B cell (primary cell): ENCODE data around the gene ANKRD33B. TPM values are rescaled to one million over a fixed set of nuclear protein-coding genes. Genes with fewer than 3 reads are reported as not detected.

Source experiments
- ATAC-seq: fragments of 200-7000 bp; cut with Tn5 transposase; one replicate; pipeline ENCODE4 v1.10.0; 2021; ENCODE audit warnings: low read depth, mild to moderate bottlenecking, moderate number of reproducible peaks, moderate library complexity
- CTCF ChIA-PET: fragments of 350-600 bp; sonication (Branson Sonifier 250); formaldehyde crosslinking; loops from one replicate; lab custom pipeline; 2021; ENCODE audit warnings: antibody characterized with exemption, inconsistent platforms; lab: Charles Lee
- POLR2A ChIA-PET: fragments of 350-600 bp; sonication (Branson Sonifier 250); formaldehyde crosslinking; loops from one replicate; lab custom pipeline; 2021; ENCODE audit warnings: antibody characterized with exemption; lab: Charles Lee
- DNase-seq: peaks from one replicate; pipeline ENCODE4 v3.0.0; 2013
- H2AFZ ChIP-seq: 2 replicates; pipeline ENCODE4 v1.6.1; 2012; ENCODE audit warnings: mild to moderate bottlenecking, low read depth, low read length; ENCODE audit not compliant: insufficient read depth, poor library complexity, severe bottlenecking
- H3K27ac ChIP-seq, 2 donors: 1 replicate in 1 of 2; 2 replicates in 1 of 2; pipeline ENCODE4 v1.5.1; 2012 to 2013; ENCODE audit warnings: low read length in 2 of 2, mild to moderate bottlenecking in 2 of 2, moderate library complexity in 1 of 2
- H3K27me3 ChIP-seq, 4 experiments: fragments of 200-600 bp in 1 of 4; sonication (generic) in 1 of 4; replicated peaks in 1 of 4; 1 replicate in 2 of 4; 2 replicates in 2 of 4; pipeline versions ENCODE4 v1.6.1 to v1.7.0; 2013 to 2016; ENCODE audit warnings: low read length in 3 of 4, mild to moderate bottlenecking in 2 of 4, mixed read lengths in 1 of 4, moderate library complexity in 1 of 4; ENCODE audit not compliant: insufficient read depth in 4 of 4, control insufficient read depth in 3 of 4; ENCODE audit errors: control extremely low read depth in 1 of 4
- H3K36me3 ChIP-seq, 2 experiments: replicated peaks in 1 of 2; 1 replicate in 1 of 2; 2 replicates in 1 of 2; pipeline versions ENCODE4 v1.6.1 to v1.7.1; 2013; ENCODE audit warnings: low read length in 1 of 2; ENCODE audit not compliant: insufficient read depth in 2 of 2, control insufficient read depth in 1 of 2; ENCODE audit errors: control extremely low read depth in 1 of 2, extremely low read depth in 1 of 2
- H3K4me1 ChIP-seq, 2 donors: fragments of 200-600 bp in 1 of 2; sonication (generic) in 1 of 2; 1 replicate in 1 of 2; 2 replicates in 1 of 2; pipeline versions ENCODE4 v1.5.1 to v1.6.1; 2013 to 2017; ENCODE audit warnings: low read length in 2 of 2; ENCODE audit not compliant: control insufficient read depth in 2 of 2, insufficient read depth in 2 of 2
- H3K4me2 ChIP-seq: replicated peaks from 2 replicates; pipeline ENCODE3; 2012; ENCODE audit warnings: mild to moderate bottlenecking, low read depth, low read length; ENCODE audit not compliant: poor library complexity, severe bottlenecking
- H3K4me3 ChIP-seq, 5 experiments: fragments of 200-600 bp in 1 of 5; sonication (generic) in 1 of 5; 1 replicate in 3 of 5; 2 replicates in 2 of 5; pipeline versions ENCODE4 v1.5.1 to v1.7.0; 2011 to 2016; ENCODE audit warnings: low read length in 4 of 5, mild to moderate bottlenecking in 4 of 5, low read depth in 2 of 5, control low read depth in 1 of 5, moderate library complexity in 1 of 5; ENCODE audit not compliant: insufficient read depth in 1 of 5; ENCODE audit errors: control extremely low read depth in 1 of 5, extremely low read depth in 1 of 5
- H3K79me2 ChIP-seq: fragments of 200-600 bp; sonication (generic); one replicate; pipeline ENCODE4 v1.6.0; 2016; ENCODE audit warnings: low read length; ENCODE audit not compliant: control insufficient read depth, insufficient read depth
- H3K9ac ChIP-seq: fragments of 200-600 bp; sonication (generic); 2 replicates; pipeline ENCODE4 v1.6.1; 2017; ENCODE audit warnings: mild to moderate bottlenecking, low read length, moderate library complexity
- H3K9me3 ChIP-seq, 3 donors: one replicate each; pipeline versions ENCODE4 v1.6.1 to v1.7.1; 2013; ENCODE audit warnings: low read length in 2 of 3; ENCODE audit not compliant: control insufficient read depth in 2 of 3, insufficient read depth in 1 of 3; ENCODE audit errors: control extremely low read depth in 1 of 3
- H4K20me1 ChIP-seq: 2 replicates; pipeline ENCODE4 v1.6.0; 2012; ENCODE audit warnings: mild to moderate bottlenecking, low read length; ENCODE audit not compliant: insufficient read depth, control insufficient read depth, poor library complexity, severe bottlenecking
- H3K27ac Mint-ChIP-seq: one replicate; pipeline ENCODE4 v1.8.0; 2021; ENCODE audit warnings: mixed read lengths
- H3K27me3 Mint-ChIP-seq: one replicate; pipeline ENCODE4 v1.8.0; 2021; ENCODE audit warnings: mixed read lengths
- H3K4me1 Mint-ChIP-seq: one replicate; pipeline ENCODE4 v1.8.0; 2021; ENCODE audit warnings: mixed read lengths
- H3K4me3 Mint-ChIP-seq: one replicate; pipeline ENCODE4 v1.8.0; 2021; ENCODE audit warnings: mixed read lengths
- H3K9me3 Mint-ChIP-seq: one replicate; pipeline ENCODE4 v1.8.0; 2022; ENCODE audit warnings: mixed read lengths; ENCODE audit not compliant: insufficient read depth
- EZH2 ChIP-seq: IDR thresholded peaks from 2 replicates; pipeline ENCODE4 v1.6.1; 2012; ENCODE audit warnings: borderline replicate concordance, low read depth, mild to moderate bottlenecking, moderate library complexity, low read length; ENCODE audit not compliant: insufficient read depth, poor library complexity, severe bottlenecking
- WGBS: methylation state at CpG from one replicate; pipeline ENCODE4 v1.1.5; 2013; ENCODE audit warnings: missing lambda C conversion rate; ENCODE audit not compliant: insufficient coverage; 5-methylcytosine and 5-hydroxymethylcytosine counted together
- intact Hi-C: fragments of 100-400 bp; cut with micrococcal nuclease; formaldehyde crosslinking; loops from one replicate; pipeline ENCODE4 v1.10.0; 2022
- polyA plus RNA-seq: library from polyadenylated mRNA; depleted of rRNA; stranded (reverse); fragments of >200 nt; gene quantifications from 2 replicates; pipeline ENCODE4 v1.2.3, GENCODE V29; 2012
- total RNA-seq, 2 donors: library from RNA; stranded (reverse); fragments of 120-200 nt in 1 of 2; gene quantifications; 1 replicate in 1 of 2; 2 replicates in 1 of 2; pipeline versions ENCODE4 v1.2.3 to v1.2.4, GENCODE V29; 2013 to 2022
- TF ChIP-seq, protein P1 (sequence below): fragments of 200-600 bp; IDR thresholded peaks from one replicate; pipeline ENCODE4 v1.8.0; 2022; ENCODE audit warnings: antibody characterized with exemption, mild to moderate bottlenecking

ANKRD33B gene
- total and polyA plus RNA-seq, 2 donors (not counting 1 experiment from before 2014, with no cell fraction given) = 2.9 to 23.4 TPM

DNA sequence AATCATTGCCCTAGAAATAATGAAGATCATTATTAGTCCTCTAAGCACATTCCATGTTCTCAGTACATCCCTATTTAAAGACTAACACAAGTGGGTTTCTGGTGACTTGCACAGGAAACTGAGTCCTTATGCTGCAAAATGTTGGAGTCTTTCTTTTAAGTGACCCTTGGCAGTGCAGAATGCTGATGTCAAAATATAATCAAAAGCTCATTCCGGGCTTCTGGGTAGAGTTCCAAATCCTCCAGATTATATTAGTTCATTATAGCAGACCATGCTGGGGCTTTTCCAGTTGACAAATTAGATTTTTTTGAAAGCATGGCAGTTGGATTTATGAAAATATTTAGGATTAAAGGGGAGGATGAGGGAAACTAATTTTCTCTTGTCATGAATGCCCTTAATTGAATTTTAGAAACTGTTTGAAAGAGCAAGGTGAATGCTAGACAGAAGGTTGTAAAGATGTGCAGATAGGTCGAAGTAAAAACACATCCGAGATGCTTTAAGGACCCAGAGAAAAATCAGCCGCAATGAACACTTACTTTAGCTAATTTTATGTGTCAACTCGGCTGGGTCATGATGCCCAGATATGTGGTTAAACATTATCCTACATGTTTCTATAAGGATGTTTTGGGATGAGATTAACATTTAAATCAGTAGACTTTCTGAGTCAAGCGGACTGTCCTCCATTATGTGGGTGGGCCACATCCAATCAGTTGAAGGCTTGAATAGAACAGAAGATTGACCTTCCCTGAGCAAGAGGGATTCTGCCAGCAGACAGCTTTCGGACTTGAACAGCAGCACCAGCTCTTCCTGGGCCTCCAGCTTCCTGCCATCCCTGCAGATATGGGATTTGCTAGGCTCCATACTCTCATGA lies 108.5 kb downstream of the ANKRD33B start:
- no peak overlapping the region for H3K4me3 ChIP-seq
- H4K20me1 ChIP-seq = no peaks in the 10 kb centered on the region
- peaks cover 0 to 2% of the 10 kb centered on the region in 2 experiments for H3K36me3 ChIP-seq
- H3K79me2 ChIP-seq = no peaks in the 10 kb centered on the region
- POLR2A ChIA-PET = no interaction called here
- no peaks in the 10 kb centered on the region for H3K4me1 ChIP-seq
- Mint-ChIP-seq H3K27me3 (no peaks in the 10 kb centered on the region), H3K4me3 (no peak overlapping the region), H3K27ac (no peak overlapping the region), H3K4me1 (peaks cover 2% of the 10 kb centered on the region), H3K9me3 (peaks cover 1% of the 10 kb centered on the region)
- DNase-seq (no peak), ATAC-seq (no peak)
- WGBS = 100% methylated on average over 1 of the region's 7 CpGs
- H3K27ac ChIP-seq = no peak overlapping the region
- H2AFZ ChIP-seq = no peak overlapping the region
- intact Hi-C loops = no loop called here
- no peak overlapping the region for H3K4me2 ChIP-seq
- peaks cover 0 to 4% (median 0%) of the 10 kb centered on the region in 3 donors for H3K9me3 ChIP-seq
- no peaks in the 10 kb centered on the region for H3K27me3 ChIP-seq
- CTCF ChIA-PET = no interaction called here
- TF ChIP-seq, protein P1, sequence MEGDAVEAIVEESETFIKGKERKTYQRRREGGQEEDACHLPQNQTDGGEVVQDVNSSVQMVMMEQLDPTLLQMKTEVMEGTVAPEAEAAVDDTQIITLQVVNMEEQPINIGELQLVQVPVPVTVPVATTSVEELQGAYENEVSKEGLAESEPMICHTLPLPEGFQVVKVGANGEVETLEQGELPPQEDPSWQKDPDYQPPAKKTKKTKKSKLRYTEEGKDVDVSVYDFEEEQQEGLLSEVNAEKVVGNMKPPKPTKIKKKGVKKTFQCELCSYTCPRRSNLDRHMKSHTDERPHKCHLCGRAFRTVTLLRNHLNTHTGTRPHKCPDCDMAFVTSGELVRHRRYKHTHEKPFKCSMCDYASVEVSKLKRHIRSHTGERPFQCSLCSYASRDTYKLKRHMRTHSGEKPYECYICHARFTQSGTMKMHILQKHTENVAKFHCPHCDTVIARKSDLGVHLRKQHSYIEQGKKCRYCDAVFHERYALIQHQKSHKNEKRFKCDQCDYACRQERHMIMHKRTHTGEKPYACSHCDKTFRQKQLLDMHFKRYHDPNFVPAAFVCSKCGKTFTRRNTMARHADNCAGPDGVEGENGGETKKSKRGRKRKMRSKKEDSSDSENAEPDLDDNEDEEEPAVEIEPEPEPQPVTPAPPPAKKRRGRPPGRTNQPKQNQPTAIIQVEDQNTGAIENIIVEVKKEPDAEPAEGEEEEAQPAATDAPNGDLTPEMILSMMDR = no peak
- TF ChIP-seq EZH2 = no peak
- no peak overlapping the region for H3K9ac ChIP-seq

DNA sequence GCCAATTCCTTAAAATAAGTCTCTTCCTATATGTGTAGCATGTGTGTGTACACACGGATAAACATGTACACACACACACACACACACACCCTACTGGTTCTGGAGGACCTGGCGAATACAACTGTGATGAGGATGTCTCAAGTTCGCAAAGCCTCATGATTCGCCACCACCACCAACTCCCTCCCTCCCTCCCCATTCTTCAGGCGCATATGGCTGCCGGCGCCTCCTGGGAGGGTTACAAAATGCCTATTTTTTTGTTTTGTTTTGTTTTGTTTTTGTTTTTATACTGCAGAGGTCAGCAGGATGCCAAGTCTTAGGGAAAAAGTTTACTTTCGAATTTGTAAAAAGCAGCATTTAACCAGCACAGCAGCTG lies 109.1 kb downstream of the ANKRD33B start:
- H3K27ac Mint-ChIP-seq = no peak overlapping the region
- peaks cover 2% of the 10 kb centered on the region for H3K4me1 Mint-ChIP-seq
- POLR2A ChIA-PET = interaction anchor here (0.7 kb wide), 1 partner anchor 65 kb away, joined by 5 read pairs; no protein-coding TSS in a partner anchor
- H3K9me3 Mint-ChIP-seq = peaks cover 2% of the 10 kb centered on the region
- H3K9ac ChIP-seq = no peak overlapping the region
- H3K4me3 Mint-ChIP-seq = no peak overlapping the region
- DNase-seq (no peak), ATAC-seq (no peak)
- TF ChIP-seq, protein P1 = no peak
- TF ChIP-seq EZH2 = no peak
- no peaks in the 10 kb centered on the region for H4K20me1 ChIP-seq
- no peaks in the 10 kb centered on the region for H3K27me3 Mint-ChIP-seq
- intact Hi-C loops = no loop called here
- 89% methylated on average over 4 of the region's 8 CpGs for WGBS
- H3K36me3 ChIP-seq = peaks cover 0 to 7% of the 10 kb centered on the region in 2 experiments
- H2AFZ ChIP-seq = no peak overlapping the region
- H3K79me2 ChIP-seq = no peaks in the 10 kb centered on the region
- H3K4me3 ChIP-seq = no peak overlapping the region
- H3K9me3 ChIP-seq = peaks cover 0 to 8% (median 0%) of the 10 kb centered on the region in 3 donors
- H3K27me3 ChIP-seq = no peaks in the 10 kb centered on the region
- H3K4me1 ChIP-seq = no peaks in the 10 kb centered on the region
- no peak overlapping the region for H3K4me2 ChIP-seq
- H3K27ac ChIP-seq = no peak overlapping the region
- CTCF ChIA-PET = no interaction called here
